HG03159 (cell line): ENCODE results near the gene VIPR2.

Experiments used
- ATAC-seq: cut with Tn5 transposase; IDR thresholded peaks from one replicate; pipeline ENCODE4 v1.9.1; 2021; ENCODE audit warnings: mild to moderate bottlenecking, moderate library complexity; ENCODE audit not compliant: unreplicated experiment

The VIPR2 gene

GRCh38 chr7:159068893-159069448 lies 75.7 kb downstream of the VIPR2 start:
- no peak for ATAC-seq

- no peak for ATAC-seq
Observed at GRCh38 chr7:159068488-159068811, 76.2 kb downstream of the VIPR2 start.

- no peak for ATAC-seq
Observed at GRCh38 chr7:159067576-159068487, 76.8 kb downstream of the VIPR2 start.

GRCh38 chr7:159066816-159067575 lies 77.7 kb downstream of the VIPR2 start:
- no peak for ATAC-seq

- no peak for ATAC-seq
Observed at GRCh38 chr7:159065852-159066480, 78.7 kb downstream of the VIPR2 start.

- ATAC-seq, result no peak
Observed at GRCh38 chr7:159064816-159065510, 79.7 kb downstream of the VIPR2 start.

- ATAC-seq, result no peak
Observed at GRCh38 chr7:159064121-159064815, 80.4 kb downstream of the VIPR2 start.

GRCh38 chr7:159063046-159063840 lies 81.4 kb downstream of the VIPR2 start:
- no peak for ATAC-seq

- no peak for ATAC-seq
Observed at GRCh38 chr7:159062569-159062968, 82.1 kb downstream of the VIPR2 start.

- no peak for ATAC-seq
Observed at GRCh38 chr7:159061674-159062212, 82.9 kb downstream of the VIPR2 start.

- ATAC-seq, result no peak
Observed at GRCh38 chr7:159061209-159061608, 83.5 kb downstream of the VIPR2 start.

GRCh38 chr7:159060440-159060839 lies 84.2 kb downstream of the VIPR2 start:
- ATAC-seq, result no peak

GRCh38 chr7:159059629-159060028 lies 85.0 kb downstream of the VIPR2 start:
- ATAC-seq, result no peak

- no peak for ATAC-seq
Observed at GRCh38 chr7:159057647-159058046, 87.0 kb downstream of the VIPR2 start.

- no peak for ATAC-seq
Observed at GRCh38 chr7:159056737-159057136, 87.9 kb downstream of the VIPR2 start.

GRCh38 chr7:159051916-159052315 lies 92.8 kb downstream of the VIPR2 start:
- ATAC-seq, result no peak

- ATAC-seq, result no peak
Observed at GRCh38 chr7:159050704-159051103, 94.0 kb downstream of the VIPR2 start.

GRCh38 chr7:159049266-159050025 lies 95.2 kb downstream of the VIPR2 start:
- ATAC-seq, result no peak
